Measurements from ENCODE around the gene KCNJ15.

DNA sequence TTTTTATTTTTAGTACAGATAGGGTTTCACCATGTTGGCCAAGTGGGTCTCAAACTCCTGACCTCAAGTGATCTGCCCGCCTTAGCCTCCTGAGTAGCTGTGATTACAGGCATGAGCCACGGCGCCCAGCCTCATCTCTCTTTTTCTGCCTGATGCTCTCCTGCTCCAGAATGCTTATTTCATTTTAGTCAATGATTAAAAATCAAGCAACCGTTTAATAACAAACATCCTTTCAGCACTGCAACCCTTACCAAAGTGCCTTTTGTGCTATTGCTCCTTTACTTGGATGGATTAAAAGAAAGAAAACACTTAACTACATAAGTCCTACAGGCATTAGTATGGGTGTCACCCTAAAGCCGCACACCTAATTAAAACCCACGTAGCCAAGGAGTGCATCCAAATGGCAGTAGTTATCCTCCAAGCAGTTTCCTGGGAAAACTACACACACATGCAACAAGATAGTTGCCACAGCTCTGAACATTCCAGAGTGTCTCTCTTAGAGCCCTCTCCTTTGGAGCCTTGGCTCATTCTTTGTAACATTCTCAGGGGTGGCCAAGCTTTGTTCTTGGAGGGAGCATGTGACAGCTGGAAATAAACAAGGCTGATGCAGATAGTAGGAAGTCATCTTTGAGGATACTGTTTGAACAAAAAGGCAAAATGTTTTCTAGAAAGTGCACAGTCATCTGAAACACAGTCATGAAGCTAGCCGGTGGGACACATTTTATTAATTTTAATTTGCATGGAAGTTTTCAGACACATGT, 51.2 kb downstream of the KCNJ15 start:
- TF ChIP-seq, protein P1, sequence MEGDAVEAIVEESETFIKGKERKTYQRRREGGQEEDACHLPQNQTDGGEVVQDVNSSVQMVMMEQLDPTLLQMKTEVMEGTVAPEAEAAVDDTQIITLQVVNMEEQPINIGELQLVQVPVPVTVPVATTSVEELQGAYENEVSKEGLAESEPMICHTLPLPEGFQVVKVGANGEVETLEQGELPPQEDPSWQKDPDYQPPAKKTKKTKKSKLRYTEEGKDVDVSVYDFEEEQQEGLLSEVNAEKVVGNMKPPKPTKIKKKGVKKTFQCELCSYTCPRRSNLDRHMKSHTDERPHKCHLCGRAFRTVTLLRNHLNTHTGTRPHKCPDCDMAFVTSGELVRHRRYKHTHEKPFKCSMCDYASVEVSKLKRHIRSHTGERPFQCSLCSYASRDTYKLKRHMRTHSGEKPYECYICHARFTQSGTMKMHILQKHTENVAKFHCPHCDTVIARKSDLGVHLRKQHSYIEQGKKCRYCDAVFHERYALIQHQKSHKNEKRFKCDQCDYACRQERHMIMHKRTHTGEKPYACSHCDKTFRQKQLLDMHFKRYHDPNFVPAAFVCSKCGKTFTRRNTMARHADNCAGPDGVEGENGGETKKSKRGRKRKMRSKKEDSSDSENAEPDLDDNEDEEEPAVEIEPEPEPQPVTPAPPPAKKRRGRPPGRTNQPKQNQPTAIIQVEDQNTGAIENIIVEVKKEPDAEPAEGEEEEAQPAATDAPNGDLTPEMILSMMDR (conservative IDR thresholded peaks at IDR 0.05 in 1 of 2, IDR thresholded peaks at IDR 0.05 in 1 of 2; ENCODE audit: low read depth in 1 of 2, low read length in 2 of 2) = no peak
- TF ChIP-seq EZH2 (IDR thresholded peaks at IDR 0.05; ENCODE audit: low read length, missing control alignments) = no peak
